Measurements from ENCODE around the gene PROZ. TPM values are rescaled to one million over a fixed set of nuclear protein-coding genes. Genes with fewer than 3 reads are reported as not detected.

Gene PROZ
- total RNA-seq, 2 experiments from 2014 or later, result not detected

DNA sequence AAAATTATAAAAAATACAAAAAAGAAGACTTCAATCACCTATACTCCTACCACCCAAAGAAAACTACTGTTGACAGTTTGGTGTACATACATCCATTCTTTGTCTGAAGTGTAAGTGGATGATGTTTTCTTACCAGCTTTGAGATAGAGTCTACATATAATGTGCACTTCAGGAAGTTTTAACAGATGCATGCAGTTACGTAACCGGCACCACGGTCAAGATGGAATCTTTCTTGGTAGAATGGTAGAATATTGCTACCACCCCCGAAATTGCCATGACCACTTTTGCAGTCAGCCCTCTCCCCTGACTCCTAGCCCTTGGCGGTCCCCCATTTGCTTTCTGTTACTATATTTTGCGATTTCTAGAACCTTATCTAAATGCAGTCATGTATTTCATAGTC, 52.4 kb downstream of the PROZ start:
- H3K36me3 Mint-ChIP-seq, result peaks cover 23% of the 10 kb centered on the region
- H3K4me1 Mint-ChIP-seq (ENCODE audit: low read depth), result peaks cover 36% of the 10 kb centered on the region
- no peaks in the 10 kb centered on the region for H3K9me3 Mint-ChIP-seq
- ChIA-PET POLR2A (no interaction called here), CTCF (no interaction called here)
- no peak for DNase-seq
- H3K4me3 Mint-ChIP-seq, result peak overlapping the region; percentile 82
- H3K27me3 Mint-ChIP-seq, result no peaks in the 10 kb centered on the region
- intact Hi-C loops (cut with micrococcal nuclease), result no loop called here
- peak overlapping the region; percentile 28 for H3K27ac Mint-ChIP-seq

DNA sequence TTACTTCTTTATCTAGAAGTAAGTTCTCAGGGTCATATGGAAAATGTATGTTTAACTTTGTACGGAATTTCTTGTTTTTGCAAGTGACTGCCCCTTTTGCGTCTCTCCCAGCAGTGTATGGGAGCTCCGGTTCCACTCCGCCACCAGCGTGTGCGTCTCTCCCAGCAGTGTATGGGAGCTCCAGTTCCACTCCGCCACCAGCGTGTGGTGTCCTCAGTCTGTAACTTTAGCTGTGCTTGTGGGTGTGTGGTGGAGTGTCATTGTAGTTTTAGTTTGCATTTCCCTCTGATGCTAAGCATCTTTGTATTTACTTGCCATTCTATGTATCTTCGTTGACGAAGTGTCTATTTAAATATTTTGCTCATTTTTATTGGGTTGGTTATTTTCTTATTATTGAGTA, 53.3 kb downstream of the PROZ start:
- no peaks in the 10 kb centered on the region for H3K27me3 Mint-ChIP-seq
- intact Hi-C loops (cut with micrococcal nuclease), result no loop called here
- CTCF ChIA-PET, result no interaction called here
- H3K4me3 Mint-ChIP-seq, result peak overlapping the region; percentile 2
- no peaks in the 10 kb centered on the region for H3K9me3 Mint-ChIP-seq
- POLR2A ChIA-PET, result no interaction called here
- peaks cover 27% of the 10 kb centered on the region for H3K4me1 Mint-ChIP-seq (ENCODE audit: low read depth)
- DNase-seq, result peak; percentile 46
- peaks cover 19% of the 10 kb centered on the region for H3K36me3 Mint-ChIP-seq
- no peak overlapping the region for H3K27ac Mint-ChIP-seq

- intact Hi-C loops (cut with micrococcal nuclease), result no loop called here
- no peaks in the 10 kb centered on the region for H3K27me3 Mint-ChIP-seq
- H3K4me1 Mint-ChIP-seq (ENCODE audit: low read depth), result peaks cover 26% of the 10 kb centered on the region
- POLR2A ChIA-PET, result no interaction called here
- no peak overlapping the region for H3K27ac Mint-ChIP-seq
- CTCF ChIA-PET, result no interaction called here
- H3K36me3 Mint-ChIP-seq, result peaks cover 13% of the 10 kb centered on the region
- H3K4me3 Mint-ChIP-seq, result no peak overlapping the region
- DNase-seq, result peak; percentile 38
- H3K9me3 Mint-ChIP-seq, result no peaks in the 10 kb centered on the region
Measured at GRCh38 chr13:113216254-113217048, 58.0 kb downstream of the PROZ start.

DNA sequence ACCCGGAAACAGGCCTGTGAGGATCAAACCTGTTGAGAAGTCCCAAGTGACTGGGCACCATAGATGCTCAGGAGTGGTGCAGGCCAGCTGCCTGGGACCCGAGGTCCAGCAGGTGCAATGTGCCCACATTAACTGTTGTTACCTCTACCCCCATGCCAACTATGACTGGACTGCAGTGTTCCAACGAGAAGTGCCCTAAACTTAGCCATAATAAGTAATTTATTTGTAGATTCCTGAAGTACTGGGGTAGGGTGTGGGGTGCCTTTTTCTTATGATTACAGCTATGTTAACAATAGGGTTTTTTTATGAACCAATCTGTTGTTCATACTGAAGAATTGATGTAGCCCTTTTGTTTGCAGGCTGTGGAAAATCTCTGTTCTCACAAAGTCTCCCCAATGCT, 60.1 kb downstream of the PROZ start:
- POLR2A ChIA-PET, result interaction anchor here (1.6 kb wide), 1 partner anchor 9 kb away, joined by 5 read pairs; the partner anchor contains the start of gene CUL4A
- CTCF ChIA-PET, result no interaction called here
- Mint-ChIP-seq H3K27me3 (no peaks in the 10 kb centered on the region), H3K4me3 (no peak overlapping the region), H3K36me3 (peaks cover 17% of the 10 kb centered on the region), H3K9me3 (no peaks in the 10 kb centered on the region), H3K27ac (no peak overlapping the region), H3K4me1 (ENCODE audit: low read depth) (peaks cover 26% of the 10 kb centered on the region)
- DNase-seq, result no peak
- intact Hi-C loops (cut with micrococcal nuclease), result no loop called here

- ChIA-PET CTCF (no interaction called here), POLR2A (interaction anchor here (1.6 kb wide), 1 partner anchor 10 kb away, joined by 5 read pairs; the partner anchor contains the start of gene CUL4A)
- Mint-ChIP-seq H3K27ac (no peak overlapping the region), H3K4me1 (ENCODE audit: low read depth) (peaks cover 26% of the 10 kb centered on the region), H3K4me3 (no peak overlapping the region), H3K9me3 (no peaks in the 10 kb centered on the region), H3K27me3 (no peaks in the 10 kb centered on the region), H3K36me3 (peaks cover 22% of the 10 kb centered on the region)
- no peak for DNase-seq
- intact Hi-C loops (cut with micrococcal nuclease), result no loop called here
Measured at GRCh38 chr13:113219256-113219940, 61.0 kb downstream of the PROZ start.

DNA sequence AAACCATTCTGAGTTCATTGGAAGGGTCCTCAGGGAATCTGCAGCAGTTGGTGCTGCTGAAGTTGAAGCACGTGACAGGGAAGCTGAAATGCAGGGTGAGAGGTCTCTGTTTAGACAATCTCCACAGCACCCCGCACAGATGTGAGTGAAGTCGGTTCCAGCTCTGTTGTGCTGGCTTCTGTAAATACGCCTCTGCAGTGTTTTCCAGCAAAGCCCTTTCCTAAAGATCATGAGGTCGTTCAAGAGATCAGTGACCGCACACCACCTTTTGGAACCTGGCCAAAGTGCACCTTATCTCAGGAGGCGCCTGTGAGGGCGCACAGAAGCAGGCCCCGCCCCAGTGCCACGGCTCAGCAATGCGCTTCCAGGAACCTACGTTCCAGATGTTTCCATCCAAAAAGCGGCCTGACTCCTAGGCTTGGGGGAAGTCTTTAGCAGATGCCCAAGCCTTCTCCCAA, 61.7 kb downstream of the PROZ start:
- H3K27me3 Mint-ChIP-seq, result no peaks in the 10 kb centered on the region
- POLR2A ChIA-PET, result no interaction called here
- CTCF ChIA-PET, result no interaction called here
- DNase-seq, result no peak
- H3K36me3 Mint-ChIP-seq, result peaks cover 28% of the 10 kb centered on the region
- intact Hi-C loops (cut with micrococcal nuclease), result no loop called here
- H3K4me1 Mint-ChIP-seq (ENCODE audit: low read depth), result peaks cover 26% of the 10 kb centered on the region
- H3K4me3 Mint-ChIP-seq, result no peak overlapping the region
- no peak overlapping the region for H3K27ac Mint-ChIP-seq
- H3K9me3 Mint-ChIP-seq, result no peaks in the 10 kb centered on the region

DNA sequence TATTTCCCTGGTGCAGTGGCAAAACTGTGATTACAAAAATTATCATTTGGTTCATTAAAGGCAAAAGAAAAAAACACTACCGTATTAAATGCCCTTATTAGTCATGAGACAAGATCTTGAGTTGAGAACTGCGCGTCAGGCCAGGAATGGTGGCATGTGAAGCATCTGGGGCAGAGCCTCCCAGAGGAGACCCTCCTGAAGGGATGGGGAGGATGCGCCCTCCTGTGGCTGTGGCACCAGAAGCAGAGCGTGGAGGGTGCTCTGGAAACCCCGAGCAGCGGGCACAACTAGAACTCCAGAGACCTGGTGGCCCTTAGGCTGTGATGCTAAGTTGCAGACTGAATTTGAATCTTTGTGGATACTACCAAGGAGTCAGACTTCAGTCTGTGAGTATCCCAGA, 62.4 kb downstream of the PROZ start:
- no peaks in the 10 kb centered on the region for H3K27me3 Mint-ChIP-seq
- DNase-seq, result peak; percentile 36
- intact Hi-C loops (cut with micrococcal nuclease), result no loop called here
- H3K4me1 Mint-ChIP-seq (ENCODE audit: low read depth), result peaks cover 26% of the 10 kb centered on the region
- H3K4me3 Mint-ChIP-seq, result no peak overlapping the region
- CTCF ChIA-PET, result no interaction called here
- POLR2A ChIA-PET, result no interaction called here
- H3K27ac Mint-ChIP-seq, result no peak overlapping the region
- peaks cover 28% of the 10 kb centered on the region for H3K36me3 Mint-ChIP-seq
- no peaks in the 10 kb centered on the region for H3K9me3 Mint-ChIP-seq

Other genes with a start within 250 kb of the PROZ start
- gene MCF2L, start 189.4 kb upstream of the PROZ start, total RNA-seq, result 1 to 10 TPM; 7.1 to 8.0 TPM
- gene F7, start 52.9 kb upstream of the PROZ start, total RNA-seq, result under 1 TPM; 0.29 to 0.56 TPM
- not detected for gene F10, start 35.8 kb upstream of the PROZ start, total RNA-seq
- gene PCID2, start 50.0 kb downstream of the PROZ start, total RNA-seq, result 10 to 100 TPM; 66.6 to 72.4 TPM
- 10 to 100 TPM; 65.9 to 70.2 TPM for gene CUL4A, start 51.0 kb downstream of the PROZ start, total RNA-seq
- gene LAMP1, start 138.6 kb downstream of the PROZ start, total RNA-seq, result 10 to 100 TPM; 45.9 to 46.8 TPM
- gene GRTP1, start 205.5 kb downstream of the PROZ start, total RNA-seq, result under 1 TPM; 0.44 to 0.59 TPM